ENCODE data around the gene TPH2. TPM values are rescaled to one million over a fixed set of nuclear protein-coding genes. Genes with fewer than 3 reads are reported as not detected.
A peak's percentile ranks its signal among the peaks of the same experiment; 100 is the strongest.

Gene TPH2
- total and polyA plus RNA-seq, 2 experiments from 2014 or later, result not detected

DNA sequence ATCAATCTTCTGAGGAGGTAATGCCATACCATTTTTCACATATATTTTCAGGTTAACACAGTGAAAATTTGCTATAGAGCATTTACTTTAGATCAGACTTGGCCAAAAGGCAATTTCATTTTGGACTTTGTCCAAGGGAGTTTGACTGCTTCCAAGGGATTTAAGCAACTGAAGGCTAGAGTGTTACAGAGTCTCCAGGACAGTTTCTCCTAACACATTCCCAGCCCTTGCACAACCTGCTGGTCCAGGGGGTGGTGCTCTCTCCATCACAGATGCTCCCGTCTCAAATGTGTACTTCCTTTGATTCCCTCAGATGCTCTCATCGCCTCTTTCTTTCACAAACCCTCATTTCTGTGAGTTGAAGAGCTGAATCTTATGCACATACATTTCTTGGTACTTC lies 143.1 kb downstream of the TPH2 start:
- no peaks in the 10 kb centered on the region for H3K9me3 ChIP-seq (ENCODE audit: low read depth)
- H3K4me1 ChIP-seq (ENCODE audit: low read depth), result no peaks in the 10 kb centered on the region
- H3K36me3 ChIP-seq, result no peaks in the 10 kb centered on the region
- no peak overlapping the region for H3K4me3 ChIP-seq
- peak in 1 of 2 donors; percentile 1 for DNase-seq (ENCODE audit: low read depth in 1 of 2, low spot score in 1 of 2)
- no peaks in the 10 kb centered on the region for H3K27me3 ChIP-seq
- TF ChIP-seq, protein P1, sequence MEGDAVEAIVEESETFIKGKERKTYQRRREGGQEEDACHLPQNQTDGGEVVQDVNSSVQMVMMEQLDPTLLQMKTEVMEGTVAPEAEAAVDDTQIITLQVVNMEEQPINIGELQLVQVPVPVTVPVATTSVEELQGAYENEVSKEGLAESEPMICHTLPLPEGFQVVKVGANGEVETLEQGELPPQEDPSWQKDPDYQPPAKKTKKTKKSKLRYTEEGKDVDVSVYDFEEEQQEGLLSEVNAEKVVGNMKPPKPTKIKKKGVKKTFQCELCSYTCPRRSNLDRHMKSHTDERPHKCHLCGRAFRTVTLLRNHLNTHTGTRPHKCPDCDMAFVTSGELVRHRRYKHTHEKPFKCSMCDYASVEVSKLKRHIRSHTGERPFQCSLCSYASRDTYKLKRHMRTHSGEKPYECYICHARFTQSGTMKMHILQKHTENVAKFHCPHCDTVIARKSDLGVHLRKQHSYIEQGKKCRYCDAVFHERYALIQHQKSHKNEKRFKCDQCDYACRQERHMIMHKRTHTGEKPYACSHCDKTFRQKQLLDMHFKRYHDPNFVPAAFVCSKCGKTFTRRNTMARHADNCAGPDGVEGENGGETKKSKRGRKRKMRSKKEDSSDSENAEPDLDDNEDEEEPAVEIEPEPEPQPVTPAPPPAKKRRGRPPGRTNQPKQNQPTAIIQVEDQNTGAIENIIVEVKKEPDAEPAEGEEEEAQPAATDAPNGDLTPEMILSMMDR (IDR thresholded peaks at IDR 0.05; ENCODE audit: low read depth, low read length), result no peak
- no peak overlapping the region for H3K27ac ChIP-seq

Other genes with a start within 250 kb of the TPH2 start
- 16.7 and 21.8 TPM in 2 replicates for gene RAB21, start 184.0 kb upstream of the TPH2 start, total RNA-seq
- gene RAB21, start 184.0 kb upstream of the TPH2 start, polyA plus RNA-seq, result 60.3 and 67.6 TPM in 2 replicates
- 3.8 and 10.5 TPM in 2 replicates for gene TBC1D15, start 99.1 kb upstream of the TPH2 start, total RNA-seq
- gene TBC1D15, start 99.1 kb upstream of the TPH2 start, polyA plus RNA-seq, result 17.2 and 19.4 TPM in 2 replicates

All from cardiac muscle cell (in vitro differentiated cells and primary cell).